Endothelial cell of umbilical vein (primary cell): ENCODE measurements around the gene MYO1E. TPM values are rescaled to one million over a fixed set of nuclear protein-coding genes. Genes with fewer than 3 reads are reported as not detected.
A peak's percentile ranks its signal among the peaks of the same experiment; 100 is the strongest.

ENCODE experiments used
- BruUV-seq: library from RNA; stranded (reverse); fragments of 400-500 nt; replicated peaks from 2 replicates; lab custom pipeline; 2021; lab: Mats Ljungman, UMichigan
- CTCF ChIA-PET: fragments of 300-600, 350-600 bp; sonication (Branson Sonifier 250); formaldehyde crosslinking; loops from one replicate; lab custom pipeline; 2021; ENCODE audit warnings: antibody characterized with exemption, inconsistent platforms; lab: Charles Lee
- POLR2A ChIA-PET: fragments of 300-600, 350-600 bp; sonication (Branson Sonifier 250); formaldehyde crosslinking; loops from one replicate; lab custom pipeline; 2021; ENCODE audit warnings: antibody characterized with exemption, inconsistent platforms; lab: Charles Lee
- DNase-seq: peaks from one replicate; pipeline ENCODE4 v3.0.0-alpha.2; 2011; ENCODE audit warnings: low read depth, low spot score
- FAIRE-seq: peaks from 2 replicates; lab custom pipeline; 2011; peaks lifted over from hg19 to GRCh38; lab: Jason Lieb, UNC
- H2AFZ ChIP-seq: 2 replicates; pipeline ENCODE4 v1.6.0; 2012; ENCODE audit warnings: low read depth, low read length, control low read depth, inconsistent platforms
- H3K27ac ChIP-seq: 2 replicates; pipeline ENCODE4 v1.5.1; 2011; ENCODE audit warnings: low read depth, mild to moderate bottlenecking, control low read depth, low read length, moderate library complexity; ENCODE audit not compliant: insufficient read depth
- H3K27me3 ChIP-seq, 2 experiments: 2 replicates each; pipeline versions ENCODE4 v1.6.0 to v1.6.1; 2011; ENCODE audit warnings: low read length in 2 of 2, mixed read lengths in 1 of 2; ENCODE audit not compliant: control insufficient read depth in 2 of 2, insufficient read depth in 2 of 2
- H3K36me3 ChIP-seq, 2 experiments: 2 replicates in 1 of 2; 3 replicates in 1 of 2; pipeline ENCODE4 v1.5.1; 2011; ENCODE audit warnings: low read length in 2 of 2, mild to moderate bottlenecking in 1 of 2, moderate library complexity in 1 of 2; ENCODE audit not compliant: control insufficient read depth in 2 of 2, insufficient read depth in 2 of 2; ENCODE audit errors: extremely low read depth in 1 of 2
- H3K4me1 ChIP-seq: 3 replicates; pipeline ENCODE4 v1.5.1; 2011; ENCODE audit warnings: mild to moderate bottlenecking, low read length; ENCODE audit not compliant: control insufficient read depth, insufficient read depth; ENCODE audit errors: extremely low read depth
- H3K4me2 ChIP-seq: 2 replicates; pipeline ENCODE4 v1.6.1; 2011; ENCODE audit warnings: low read length, control low read depth, mixed read lengths; ENCODE audit not compliant: insufficient read depth
- H3K4me3 ChIP-seq, 3 experiments: fragments of 200-600 bp in 1 of 3; sonication (generic), shearing (Covaris generic) in 1 of 3; replicated peaks in 1 of 3; 2 replicates each; pipeline ENCODE4 v1.5.1; 2011 to 2016; ENCODE audit warnings: control low read depth in 3 of 3, low read length in 3 of 3, mild to moderate bottlenecking in 2 of 3, inconsistent platforms in 1 of 3, low read depth in 1 of 3, moderate library complexity in 1 of 3; ENCODE audit not compliant: insufficient read depth in 1 of 3
- H3K79me2 ChIP-seq: 2 replicates; pipeline ENCODE4 v1.6.0; 2012; ENCODE audit warnings: low read length, inconsistent platforms; ENCODE audit not compliant: control insufficient read depth, insufficient read depth
- H3K9ac ChIP-seq: replicated peaks from 2 replicates; pipeline ENCODE3; 2011; ENCODE audit warnings: low read length, control low read depth; ENCODE audit not compliant: insufficient read depth; ENCODE audit errors: extremely low read depth
- H3K9me1 ChIP-seq: replicated peaks from 3 replicates; pipeline ENCODE4 v1.6.0; 2011; ENCODE audit warnings: mild to moderate bottlenecking, low read length; ENCODE audit not compliant: control insufficient read depth, insufficient read depth; ENCODE audit errors: extremely low read depth
- H3K9me3 ChIP-seq: replicated peaks from 2 replicates; pipeline ENCODE4 v1.5.1; 2012; ENCODE audit warnings: low read length, inconsistent platforms; ENCODE audit not compliant: control insufficient read depth, insufficient read depth
- H4K20me1 ChIP-seq: replicated peaks from 2 replicates; pipeline ENCODE3; 2011; ENCODE audit warnings: mild to moderate bottlenecking, low read length; ENCODE audit not compliant: control insufficient read depth, insufficient read depth; ENCODE audit errors: extremely low read depth
- EZH2 ChIP-seq: IDR thresholded peaks from 2 replicates; pipeline ENCODE4 v1.6.1; 2012; ENCODE audit warnings: borderline replicate concordance, low read depth, mild to moderate bottlenecking, moderate library complexity, low read length, inconsistent platforms; ENCODE audit not compliant: severe bottlenecking
- JUN ChIP-seq: IDR thresholded peaks from 2 replicates; pipeline ENCODE4 v1.6.1; 2011; ENCODE audit warnings: borderline replicate concordance, low read depth; ENCODE audit not compliant: insufficient read length, insufficient read depth
- MAX ChIP-seq: IDR thresholded peaks from 2 replicates; pipeline ENCODE4 v1.6.1; 2011; ENCODE audit not compliant: insufficient read depth, insufficient read length
- POLR2AphosphoS5 ChIP-seq: IDR thresholded peaks from 2 replicates; pipeline ENCODE4 v1.6.1; 2012; ENCODE audit warnings: low read depth, mild to moderate bottlenecking, control low read depth, low read length, moderate library complexity; ENCODE audit not compliant: insufficient read depth
- dilution Hi-C: fragments of 300-500 bp; cut with MboI; formaldehyde crosslinking; loops from one replicate; pipeline ENCODE4 v1.15.0; 2019; ENCODE audit warnings: low sequenced_read_pairs; ENCODE audit not compliant: extremely low pct_ligation_motif_present
- intact Hi-C: fragments of 100-400 bp; cut with micrococcal nuclease; formaldehyde crosslinking; loops from one replicate; pipeline ENCODE4 v1.10.0; 2022
- polyA plus RNA-seq, 4 experiments: library from polyadenylated mRNA; depleted of rRNA in 3 of 4; stranded (reverse) in 3 of 4; unstranded in 1 of 4; fragments of >200 nt; gene quantifications; 2 replicates each; pipeline versions ENCODE4 v1.2.1 to v1.2.3, GENCODE V29; 2011 to 2012; ENCODE audit warnings: missing spikeins in 1 of 4
- total RNA-seq: library from RNA; stranded (reverse); gene quantifications from 2 replicates; pipeline ENCODE4 v1.2.3, GENCODE V29; 2021

Gene MYO1E
- total and polyA plus RNA-seq, 2 donors (not counting 3 experiments of a cell fraction or from before 2014, with no cell fraction given): 31.6 to 218 TPM

DNA sequence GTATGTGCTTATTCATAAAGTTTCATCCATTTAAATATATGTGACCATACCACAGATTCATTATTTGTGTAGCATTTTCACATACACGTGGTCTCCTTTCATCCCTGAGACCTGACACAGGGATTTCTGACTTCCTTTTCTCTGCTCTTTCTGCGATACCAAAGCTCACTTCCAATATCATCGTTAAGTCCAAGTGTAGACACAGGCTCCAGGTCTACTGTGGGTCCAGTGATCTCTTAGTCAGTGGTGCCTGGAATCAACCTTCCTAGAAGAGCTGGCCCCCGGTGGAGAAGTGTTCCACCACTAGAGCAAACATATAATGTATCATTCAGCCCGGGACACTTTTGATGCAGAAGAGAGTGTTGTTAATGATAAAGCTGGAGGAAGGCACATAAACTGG, 93.6 kb downstream of the MYO1E start:
- Histone ChIP-seq H3K79me2 (peaks cover 58% of the 10 kb centered on the region), H3K4me1 (peaks cover 24% of the 10 kb centered on the region), H3K4me3 (no peak overlapping the region), H4K20me1 (no peaks in the 10 kb centered on the region), H3K4me2 (no peak overlapping the region), H3K9me1 (no peaks in the 10 kb centered on the region), H3K9me3 (no peaks in the 10 kb centered on the region), H3K27ac (no peak overlapping the region), H3K27me3 (no peaks in the 10 kb centered on the region), H3K9ac (no peak overlapping the region), H2AFZ (no peak overlapping the region), H3K36me3 (no peaks in the 10 kb centered on the region)
- TF ChIP-seq EZH2: no peak
- dilution Hi-C loops: no loop called here
- no TSS peak for BruUV-seq
- ChIA-PET POLR2A (no interaction called here), CTCF (interaction anchor here (0.6 to 1.5 kb wide), 3 partner anchors 8 to 13 kb away, joined by 3 to 4 read pairs (median 3); no protein-coding TSS in a partner anchor)
- intact Hi-C loops: no loop called here
- FAIRE-seq: no peak
- DNase-seq: no peak

DNA sequence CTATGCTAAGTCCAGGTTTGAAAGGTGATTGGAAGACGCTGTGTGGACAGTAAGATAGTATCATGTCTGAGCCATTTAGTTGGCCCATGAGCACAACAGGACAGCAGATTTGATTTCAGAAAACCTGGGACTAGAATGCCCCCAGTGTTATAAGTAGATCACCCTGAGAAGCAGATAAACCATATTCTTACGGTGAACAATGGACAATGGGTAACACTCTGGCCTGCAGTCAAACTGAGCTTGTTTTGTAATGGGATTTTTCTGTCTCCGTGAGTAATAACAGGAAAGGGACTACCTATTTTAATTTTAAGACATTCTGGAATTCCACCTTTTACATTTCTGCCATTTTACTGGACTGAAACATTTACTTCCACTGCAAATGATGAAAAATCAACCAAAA, 94.6 kb downstream of the MYO1E start:
- Histone ChIP-seq H3K4me2 (peak overlapping the region; percentile 45), H3K9me1 (no peaks in the 10 kb centered on the region), H3K9me3 (no peaks in the 10 kb centered on the region), H3K79me2 (peaks cover 60% of the 10 kb centered on the region), H3K27ac (no peak overlapping the region), H2AFZ (no peak overlapping the region), H3K4me1 (peaks cover 24% of the 10 kb centered on the region), H3K4me3 (no peak overlapping the region), H4K20me1 (no peaks in the 10 kb centered on the region), H3K36me3 (no peaks in the 10 kb centered on the region), H3K9ac (no peak overlapping the region), H3K27me3 (no peaks in the 10 kb centered on the region)
- no TSS peak for BruUV-seq
- ChIA-PET POLR2A (interaction anchor here (0.7 kb wide), 1 partner anchor 93 kb away, joined by 3 read pairs; no protein-coding TSS in a partner anchor), CTCF (interaction anchor here (0.6 to 1.6 kb wide), 6 partner anchors 8 to 278 kb away, joined by 3 to 6 read pairs (median 4); no protein-coding TSS in a partner anchor)
- dilution Hi-C loops (no loop called here), intact Hi-C loops (no loop called here)
- no peak for TF ChIP-seq POLR2AphosphoS5
- no peak for TF ChIP-seq MAX
- peak; percentile 25 for TF ChIP-seq JUN
- FAIRE-seq (peak; percentile 66), DNase-seq (peak; percentile 82)
